Activated CD8-positive, alpha-beta memory T cell treated with anti-CD3 and anti-CD28 coated beads, Interleukin-2, amount 50 U/mL, for 1 hour (primary cell): ENCODE results near the gene TAS2R30.

Experiments
- DNase-seq: peaks from one replicate; pipeline ENCODE4 v3.0.0-alpha.2; 2020; ENCODE audit errors: extremely low read depth

The TAS2R30 gene

DNA sequence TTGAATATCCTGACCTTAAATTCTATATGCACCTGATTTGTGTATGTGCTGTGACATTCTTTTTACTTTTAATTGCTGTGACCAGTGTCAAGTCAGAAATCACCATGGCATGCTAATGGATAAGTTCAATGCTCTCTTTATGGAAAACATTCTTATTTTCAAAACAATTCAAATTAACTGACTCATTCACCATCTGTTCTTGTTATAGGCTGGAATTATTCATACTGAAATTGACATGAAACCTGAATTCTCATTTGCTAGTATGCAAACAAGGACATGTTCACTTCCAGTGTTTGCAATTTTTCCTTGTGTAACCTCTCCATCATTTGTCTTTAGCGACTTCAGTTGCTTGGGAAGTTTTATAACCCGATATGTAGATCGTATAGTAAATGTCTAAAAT, at the start of gene TAS2R30:
TSS of gene TAS2R30 (minus strand) at position 340 of the 400 bp plus-strand sequence. CDS start 400 bp downstream, outside the sequence.
- no peak for DNase-seq

DNA sequence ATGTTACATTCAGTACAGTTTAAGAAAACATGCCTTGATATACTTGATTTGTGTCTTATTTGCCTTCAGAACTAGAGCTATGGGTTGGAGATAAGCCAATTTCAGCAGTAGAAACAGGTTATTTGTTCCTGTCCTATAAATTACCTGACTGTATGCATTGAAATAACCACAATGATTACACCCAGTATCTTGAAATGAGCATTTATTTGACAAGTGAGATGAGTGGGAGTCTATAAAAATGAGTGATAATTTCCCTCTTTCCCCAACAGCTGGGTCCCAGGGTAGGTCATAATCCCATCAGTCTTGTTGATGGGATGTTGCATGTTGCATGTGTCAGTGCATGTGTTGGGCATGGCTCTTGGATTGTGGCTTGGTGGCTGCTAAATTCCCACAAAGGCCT, 48.6 kb upstream of the TAS2R30 start:
- DNase-seq = no peak

GRCh38 chr12:11182529-11182928, 48.1 kb upstream of the TAS2R30 start:
- DNase-seq = no peak

DNA sequence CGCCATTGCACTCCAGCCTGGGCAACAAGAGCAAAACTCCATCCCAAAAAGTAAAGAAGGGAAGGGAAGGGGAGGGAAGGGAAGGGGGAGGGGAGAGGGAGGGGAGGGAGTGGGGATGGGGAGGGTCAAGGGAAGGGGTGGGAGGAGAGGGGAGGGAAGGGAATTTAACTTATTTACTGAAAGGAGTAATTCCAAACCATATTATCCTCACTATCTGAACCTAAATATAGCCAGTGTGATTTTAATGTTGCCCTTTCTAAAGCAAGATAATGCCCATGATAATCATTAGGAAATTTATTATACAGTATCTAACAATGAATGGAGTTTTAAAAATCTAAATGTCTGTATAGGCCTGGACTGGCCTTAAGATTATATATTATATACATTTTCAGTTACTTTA, 43.8 kb upstream of the TAS2R30 start:
- no peak for DNase-seq

- no peak for DNase-seq
These were observed 39.6 kb upstream of the TAS2R30 start for GRCh38 chr12:11174022-11174421.

DNA sequence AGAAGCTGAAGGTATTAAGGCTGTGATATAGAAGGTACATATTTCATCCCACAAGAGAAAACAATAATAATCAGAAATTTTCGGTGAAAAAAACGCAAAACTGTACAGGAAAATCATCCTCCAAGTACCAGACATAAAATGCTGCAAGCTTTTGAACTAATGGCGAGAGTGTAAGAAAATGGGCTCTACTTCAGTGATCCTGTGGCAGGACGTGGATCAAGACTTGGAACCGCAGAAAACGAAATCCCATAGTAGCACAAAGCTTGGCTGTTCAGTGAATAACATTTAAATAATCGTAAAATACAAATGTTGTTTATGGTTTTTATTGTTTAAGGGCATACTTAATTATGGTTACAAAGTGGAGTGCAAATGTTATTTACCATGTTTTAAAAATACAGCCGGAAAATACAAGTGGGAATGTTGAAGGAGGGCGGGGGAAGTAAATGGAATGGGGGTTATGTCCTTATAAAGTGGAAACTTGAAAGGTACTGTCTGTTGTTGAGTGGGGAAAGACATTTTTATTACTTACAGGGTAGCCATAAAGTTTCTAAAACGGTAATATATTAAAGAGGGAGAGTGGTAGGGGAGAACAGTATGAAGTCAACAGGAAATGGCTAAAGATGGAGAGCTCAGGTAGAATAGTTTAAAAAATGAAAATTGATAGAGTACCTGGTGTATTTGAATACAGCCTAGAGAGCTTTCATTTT, 37.7 kb upstream of the TAS2R30 start:
- no peak for DNase-seq

- DNase-seq = peak; percentile 78
These were observed 36.9 kb upstream of the TAS2R30 start, which contains the start of gene SMIM10L1 for GRCh38 chr12:11171145-11171968. SMIM10L1 (plus strand) TSS chr12:11171194; CDS start chr12:11171357, 163 bp downstream.

DNA sequence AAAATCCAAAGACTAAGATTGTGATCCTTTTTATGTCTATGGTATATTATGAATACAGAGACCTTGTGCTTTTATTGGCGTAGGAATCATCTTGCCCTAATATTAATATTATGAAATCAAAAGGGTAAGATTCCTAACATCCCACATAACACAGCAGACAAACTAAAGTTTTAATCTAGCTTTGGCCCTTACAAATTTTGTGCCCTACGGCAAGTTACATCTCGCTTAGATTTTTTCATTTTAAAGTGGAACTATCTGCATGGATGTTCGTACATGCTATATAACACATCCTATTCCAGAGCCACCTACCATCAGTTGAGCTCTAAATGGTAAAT, 36.3 kb upstream of the TAS2R30 start:
- no peak for DNase-seq

DNA sequence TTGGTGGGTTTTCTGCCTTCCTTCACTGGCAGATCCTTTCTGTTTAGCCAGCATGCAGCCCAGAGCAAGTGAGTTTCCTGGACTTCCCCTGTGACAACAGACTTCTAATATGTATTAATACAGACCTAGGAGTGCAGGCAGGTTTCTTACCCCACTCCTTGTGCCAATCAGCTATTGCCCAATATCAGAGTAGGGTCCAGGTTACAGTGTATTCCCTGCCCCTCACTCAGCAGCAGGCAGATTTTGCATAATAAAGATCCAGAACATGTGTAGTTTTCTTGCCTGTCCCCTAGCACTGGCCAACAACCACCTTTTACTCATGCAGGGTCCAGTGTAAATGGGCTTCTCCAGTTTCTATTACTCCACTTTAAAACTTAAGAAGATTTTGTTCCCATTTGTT, 31.9 kb upstream of the TAS2R30 start:
- no peak for DNase-seq

- DNase-seq = no peak
These were observed 29.9 kb upstream of the TAS2R30 start for GRCh38 chr12:11164384-11164783.

GRCh38 chr12:11162502-11162901, 28.1 kb upstream of the TAS2R30 start:
- DNase-seq = no peak

DNA sequence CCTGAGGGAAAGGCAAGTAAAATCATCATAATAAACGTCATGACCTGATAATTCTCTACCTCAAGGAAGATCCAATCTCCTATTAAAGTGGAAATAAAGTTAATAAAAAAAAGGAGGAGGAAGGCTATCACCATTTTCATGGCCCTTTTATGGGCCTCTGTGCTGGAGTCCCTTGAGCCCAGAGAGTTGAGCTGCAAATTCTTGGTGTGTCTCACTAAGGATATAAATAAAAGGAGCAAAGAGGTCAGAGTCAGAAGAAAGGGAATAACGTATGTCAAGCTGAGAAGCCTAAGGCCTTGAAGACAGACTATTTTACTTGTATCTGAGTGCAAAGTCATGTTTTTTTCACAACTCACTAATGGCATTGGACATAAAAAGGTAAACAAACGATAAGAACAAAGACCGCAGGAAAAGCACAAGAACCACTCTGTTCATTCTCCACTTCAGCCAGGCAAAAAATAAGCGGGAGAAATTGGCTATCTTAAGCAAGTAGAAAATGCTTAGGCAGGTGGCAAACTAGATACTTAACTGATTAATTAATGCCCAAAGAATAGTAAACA, 24.5 kb upstream of the TAS2R30 start:
- no peak for DNase-seq

DNA sequence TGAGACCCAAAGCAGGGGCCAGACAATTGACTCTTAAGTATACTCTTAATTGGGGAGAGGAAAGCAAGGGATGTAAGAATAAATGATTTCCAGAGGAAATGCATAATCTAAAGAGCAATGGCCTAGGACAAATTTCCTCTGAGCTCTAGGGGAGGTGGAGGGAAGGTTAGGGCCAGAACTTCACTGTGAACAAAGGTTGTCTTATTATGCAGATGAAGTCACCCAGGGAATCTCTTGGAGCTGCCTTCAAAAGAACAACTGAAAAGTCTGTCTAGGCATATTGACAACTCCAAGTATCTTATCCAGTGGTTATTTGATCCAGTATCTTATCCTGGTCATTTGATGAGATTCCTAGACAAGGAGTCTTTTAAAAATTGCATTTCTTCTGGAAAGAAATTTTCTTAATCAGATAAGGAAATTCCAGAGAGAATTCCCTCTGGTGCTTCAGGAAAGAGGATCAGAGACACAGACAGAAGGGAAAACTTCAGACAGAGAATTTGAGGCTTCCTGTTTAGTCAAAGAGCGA, 20.0 kb upstream of the TAS2R30 start:
- DNase-seq = no peak

DNA sequence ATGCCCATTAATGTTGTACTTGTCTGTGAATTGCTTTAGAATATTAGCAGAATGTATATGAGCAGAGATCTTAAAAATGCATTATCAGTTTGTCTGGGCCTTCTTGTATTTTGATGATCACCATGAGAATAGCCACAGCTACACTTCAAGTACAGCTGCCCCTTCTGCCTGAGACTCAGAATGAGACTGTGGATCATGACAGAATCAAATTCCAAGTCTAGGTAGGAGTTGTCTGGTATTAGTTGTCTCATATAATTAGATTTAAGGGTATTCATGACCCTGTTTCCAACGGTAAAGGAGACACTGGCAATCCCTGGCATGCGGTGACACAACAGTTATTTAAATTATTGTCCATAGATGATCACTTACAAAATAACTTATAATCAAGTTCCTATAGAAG, 18.3 kb upstream of the TAS2R30 start:
- no peak for DNase-seq

- DNase-seq = no peak
These were observed 16.4 kb upstream of the TAS2R30 start for GRCh38 chr12:11150832-11151231.

- DNase-seq = no peak
These were observed 13.0 kb upstream of the TAS2R30 start for GRCh38 chr12:11147420-11147819.

- DNase-seq = no peak
These were observed 9.9 kb upstream of the TAS2R30 start for GRCh38 chr12:11144297-11144696.

GRCh38 chr12:11143352-11143751, 8.9 kb upstream of the TAS2R30 start:
- DNase-seq = no peak

- DNase-seq = no peak
These were observed 1.6 kb upstream of the TAS2R30 start for GRCh38 chr12:11136075-11136474.

- no peak for DNase-seq
These were observed 628 bp downstream of the TAS2R30 start for GRCh38 chr12:11133816-11134215.

GRCh38 chr12:11133162-11133561, 1.3 kb downstream of the TAS2R30 start:
- DNase-seq = no peak

- no peak for DNase-seq
These were observed 3.4 kb downstream of the TAS2R30 start for GRCh38 chr12:11130999-11131398.

DNA sequence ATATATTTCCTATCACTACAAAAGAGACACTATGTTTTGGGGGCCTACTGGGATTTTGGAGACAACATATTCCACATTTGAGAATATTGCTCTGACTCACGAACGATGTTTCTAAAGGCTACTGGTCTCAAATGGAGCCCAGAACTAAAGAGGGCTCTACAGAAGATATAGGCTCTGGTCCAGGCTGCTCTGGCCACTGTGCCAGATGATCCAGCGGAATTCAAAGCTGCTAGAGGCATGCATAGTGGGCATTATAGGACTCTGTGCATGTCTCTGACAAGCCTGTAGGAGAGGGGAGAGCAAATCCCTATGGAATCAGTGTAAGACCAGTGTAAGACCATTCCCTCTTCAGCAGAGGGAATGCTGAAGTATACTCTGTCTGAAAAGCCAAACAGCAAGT, 4.1 kb downstream of the TAS2R30 start:
- DNase-seq = no peak
